Endothelial cell of umbilical vein (primary cell): ENCODE results near the gene ATXN7L1. TPM values are rescaled to one million over a fixed set of nuclear protein-coding genes. Genes with fewer than 3 reads are reported as not detected.
A peak's percentile ranks its signal among the peaks of the same experiment; 100 is the strongest.

Source experiments
- BruUV-seq: library from RNA; stranded (reverse); fragments of 400-500 nt; replicated peaks from 2 replicates; lab custom pipeline; 2021; lab: Mats Ljungman, UMichigan
- CTCF ChIA-PET: fragments of 300-600, 350-600 bp; sonication (Branson Sonifier 250); formaldehyde crosslinking; loops from one replicate; lab custom pipeline; 2021; ENCODE audit warnings: antibody characterized with exemption, inconsistent platforms; lab: Charles Lee
- POLR2A ChIA-PET: fragments of 300-600, 350-600 bp; sonication (Branson Sonifier 250); formaldehyde crosslinking; loops from one replicate; lab custom pipeline; 2021; ENCODE audit warnings: antibody characterized with exemption, inconsistent platforms; lab: Charles Lee
- DNase-seq: peaks from one replicate; pipeline ENCODE4 v3.0.0-alpha.2; 2011; ENCODE audit warnings: low read depth, low spot score
- FAIRE-seq: peaks from 2 replicates; lab custom pipeline; 2011; peaks lifted over from hg19 to GRCh38; lab: Jason Lieb, UNC
- H2AFZ ChIP-seq: 2 replicates; pipeline ENCODE4 v1.6.0; 2012; ENCODE audit warnings: low read depth, low read length, control low read depth, inconsistent platforms
- H3K27ac ChIP-seq: 2 replicates; pipeline ENCODE4 v1.5.1; 2011; ENCODE audit warnings: low read depth, mild to moderate bottlenecking, control low read depth, low read length, moderate library complexity; ENCODE audit not compliant: insufficient read depth
- H3K27me3 ChIP-seq, 2 experiments: 2 replicates each; pipeline versions ENCODE4 v1.6.0 to v1.6.1; 2011; ENCODE audit warnings: low read length in 2 of 2, mixed read lengths in 1 of 2; ENCODE audit not compliant: control insufficient read depth in 2 of 2, insufficient read depth in 2 of 2
- H3K36me3 ChIP-seq, 2 experiments: 2 replicates in 1 of 2; 3 replicates in 1 of 2; pipeline ENCODE4 v1.5.1; 2011; ENCODE audit warnings: low read length in 2 of 2, mild to moderate bottlenecking in 1 of 2, moderate library complexity in 1 of 2; ENCODE audit not compliant: control insufficient read depth in 2 of 2, insufficient read depth in 2 of 2; ENCODE audit errors: extremely low read depth in 1 of 2
- H3K4me1 ChIP-seq: 3 replicates; pipeline ENCODE4 v1.5.1; 2011; ENCODE audit warnings: mild to moderate bottlenecking, low read length; ENCODE audit not compliant: control insufficient read depth, insufficient read depth; ENCODE audit errors: extremely low read depth
- H3K4me2 ChIP-seq: 2 replicates; pipeline ENCODE4 v1.6.1; 2011; ENCODE audit warnings: low read length, control low read depth, mixed read lengths; ENCODE audit not compliant: insufficient read depth
- H3K4me3 ChIP-seq, 3 experiments: fragments of 200-600 bp in 1 of 3; sonication (generic), shearing (Covaris generic) in 1 of 3; replicated peaks in 1 of 3; 2 replicates each; pipeline ENCODE4 v1.5.1; 2011 to 2016; ENCODE audit warnings: control low read depth in 3 of 3, low read length in 3 of 3, mild to moderate bottlenecking in 2 of 3, inconsistent platforms in 1 of 3, low read depth in 1 of 3, moderate library complexity in 1 of 3; ENCODE audit not compliant: insufficient read depth in 1 of 3
- H3K79me2 ChIP-seq: 2 replicates; pipeline ENCODE4 v1.6.0; 2012; ENCODE audit warnings: low read length, inconsistent platforms; ENCODE audit not compliant: control insufficient read depth, insufficient read depth
- H3K9ac ChIP-seq: replicated peaks from 2 replicates; pipeline ENCODE3; 2011; ENCODE audit warnings: low read length, control low read depth; ENCODE audit not compliant: insufficient read depth; ENCODE audit errors: extremely low read depth
- H3K9me1 ChIP-seq: replicated peaks from 3 replicates; pipeline ENCODE4 v1.6.0; 2011; ENCODE audit warnings: mild to moderate bottlenecking, low read length; ENCODE audit not compliant: control insufficient read depth, insufficient read depth; ENCODE audit errors: extremely low read depth
- H3K9me3 ChIP-seq: replicated peaks from 2 replicates; pipeline ENCODE4 v1.5.1; 2012; ENCODE audit warnings: low read length, inconsistent platforms; ENCODE audit not compliant: control insufficient read depth, insufficient read depth
- H4K20me1 ChIP-seq: replicated peaks from 2 replicates; pipeline ENCODE3; 2011; ENCODE audit warnings: mild to moderate bottlenecking, low read length; ENCODE audit not compliant: control insufficient read depth, insufficient read depth; ENCODE audit errors: extremely low read depth
- POLR2AphosphoS5 ChIP-seq: IDR thresholded peaks from 2 replicates; pipeline ENCODE4 v1.6.1; 2012; ENCODE audit warnings: low read depth, mild to moderate bottlenecking, control low read depth, low read length, moderate library complexity; ENCODE audit not compliant: insufficient read depth
- dilution Hi-C: fragments of 300-500 bp; cut with MboI; formaldehyde crosslinking; loops from one replicate; pipeline ENCODE4 v1.15.0; 2019; ENCODE audit warnings: low sequenced_read_pairs; ENCODE audit not compliant: extremely low pct_ligation_motif_present
- intact Hi-C: fragments of 100-400 bp; cut with micrococcal nuclease; formaldehyde crosslinking; loops from one replicate; pipeline ENCODE4 v1.10.0; 2022
- polyA plus RNA-seq, 4 experiments: library from polyadenylated mRNA; depleted of rRNA in 3 of 4; stranded (reverse) in 3 of 4; unstranded in 1 of 4; fragments of >200 nt; gene quantifications; 2 replicates each; pipeline versions ENCODE4 v1.2.1 to v1.2.3, GENCODE V29; 2011 to 2012; ENCODE audit warnings: missing spikeins in 1 of 4
- total RNA-seq: library from RNA; stranded (reverse); gene quantifications from 2 replicates; pipeline ENCODE4 v1.2.3, GENCODE V29; 2021
- TF ChIP-seq, protein P1 (sequence below), 2 donors: IDR thresholded peaks; 1 replicate in 1 of 2; 2 replicates in 1 of 2; pipeline ENCODE4 v1.5.1; 2011; ENCODE audit warnings: low read length in 2 of 2, mild to moderate bottlenecking in 2 of 2, moderate library complexity in 2 of 2, control low read depth in 1 of 2, inconsistent platforms in 1 of 2, low read depth in 1 of 2; ENCODE audit not compliant: insufficient read depth in 1 of 2; ENCODE audit errors: extremely low read depth in 1 of 2

Gene ATXN7L1
- total and polyA plus RNA-seq, 2 donors (not counting 3 experiments of a cell fraction or from before 2014, with no cell fraction given) = 4.6 to 15.6 TPM

DNA sequence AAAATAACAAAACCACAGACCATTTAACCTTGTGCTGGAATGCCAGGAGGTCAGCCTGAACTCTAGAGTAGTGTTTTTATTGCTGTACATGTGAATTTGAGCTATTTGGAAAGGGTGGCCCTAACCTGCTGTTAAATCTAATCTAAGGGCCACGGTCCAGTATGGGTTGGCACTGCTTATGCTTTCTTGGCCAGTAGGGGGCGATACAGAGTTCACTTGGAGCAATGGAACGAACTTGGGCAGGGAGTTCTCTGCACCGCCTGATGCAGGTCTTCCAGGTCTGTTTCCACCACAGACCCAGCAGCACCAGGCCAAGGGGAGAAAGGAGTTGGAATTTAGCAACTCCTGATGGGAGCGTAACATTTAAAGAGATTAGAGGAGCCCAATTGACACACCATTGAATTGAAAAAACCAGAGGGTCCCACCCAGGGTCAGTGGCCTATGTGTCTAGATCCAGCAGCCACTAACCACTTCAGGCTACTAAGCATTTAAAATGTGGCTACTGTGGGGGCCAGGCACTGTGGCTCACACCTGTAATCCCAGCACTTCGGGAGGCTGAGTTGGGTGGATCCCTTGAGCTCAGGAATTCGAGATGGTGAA, 219.4 kb downstream of the ATXN7L1 start:
- Histone ChIP-seq H3K9me3 (no peaks in the 10 kb centered on the region), H3K27me3 (no peaks in the 10 kb centered on the region), H3K4me1 (no peaks in the 10 kb centered on the region), H3K9me1 (no peaks in the 10 kb centered on the region), H3K9ac (no peak overlapping the region), H3K27ac (no peak overlapping the region), H3K4me2 (no peak overlapping the region), H2AFZ (no peak overlapping the region), H3K36me3 (no peaks in the 10 kb centered on the region), H3K4me3 (no peak overlapping the region), H4K20me1 (no peaks in the 10 kb centered on the region), H3K79me2 (no peaks in the 10 kb centered on the region)
- FAIRE-seq (peak; percentile 24), DNase-seq (peak; percentile 18)
- POLR2A ChIA-PET = interaction anchor here (0.6 kb wide), 1 partner anchor 328 kb away, joined by 3 read pairs; no protein-coding TSS in a partner anchor
- TF ChIP-seq, protein P1, sequence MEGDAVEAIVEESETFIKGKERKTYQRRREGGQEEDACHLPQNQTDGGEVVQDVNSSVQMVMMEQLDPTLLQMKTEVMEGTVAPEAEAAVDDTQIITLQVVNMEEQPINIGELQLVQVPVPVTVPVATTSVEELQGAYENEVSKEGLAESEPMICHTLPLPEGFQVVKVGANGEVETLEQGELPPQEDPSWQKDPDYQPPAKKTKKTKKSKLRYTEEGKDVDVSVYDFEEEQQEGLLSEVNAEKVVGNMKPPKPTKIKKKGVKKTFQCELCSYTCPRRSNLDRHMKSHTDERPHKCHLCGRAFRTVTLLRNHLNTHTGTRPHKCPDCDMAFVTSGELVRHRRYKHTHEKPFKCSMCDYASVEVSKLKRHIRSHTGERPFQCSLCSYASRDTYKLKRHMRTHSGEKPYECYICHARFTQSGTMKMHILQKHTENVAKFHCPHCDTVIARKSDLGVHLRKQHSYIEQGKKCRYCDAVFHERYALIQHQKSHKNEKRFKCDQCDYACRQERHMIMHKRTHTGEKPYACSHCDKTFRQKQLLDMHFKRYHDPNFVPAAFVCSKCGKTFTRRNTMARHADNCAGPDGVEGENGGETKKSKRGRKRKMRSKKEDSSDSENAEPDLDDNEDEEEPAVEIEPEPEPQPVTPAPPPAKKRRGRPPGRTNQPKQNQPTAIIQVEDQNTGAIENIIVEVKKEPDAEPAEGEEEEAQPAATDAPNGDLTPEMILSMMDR (IDR thresholded peaks at IDR 0.05; ENCODE audit: extremely low read depth in 1 of 2, insufficient read depth in 1 of 2, low read depth in 1 of 2, low read length in 2 of 2) = peak; percentile 67 to 72
- no peak for TF ChIP-seq POLR2AphosphoS5
- CTCF ChIA-PET = interaction anchor here (0.6 to 2.6 kb wide), 29 partner anchors 8 to 497 kb away, joined by 3 to 9 read pairs (median 4); no protein-coding TSS in a partner anchor
- no TSS peak for BruUV-seq
- intact Hi-C loops = loop anchor here (10.0 kb wide), 1 partner anchor 218 kb away; the partner anchor contains the start of gene ATXN7L1
- dilution Hi-C loops = no loop called here
